ENCODE measurements around the gene NR2F1.
A peak's percentile ranks its signal among the peaks of the same experiment; 100 is the strongest.
"Not testable (repeated sequence)": the region's sequence is repeated elsewhere in the genome, so short reads cannot be mapped to it uniquely, and the experiment has no call there.

The NR2F1 gene

GRCh38 chr5:93582677-93583438, at the start of gene NR2F1:
Gene NR2F1 (plus strand): TSS chr5:93583222. CDS start chr5:93585024, 1,802 bp downstream.
- no peaks in the 10 kb centered on the region for H3K9me3 ChIP-seq (ENCODE audit: low read length)
- H3K4me3 ChIP-seq (ENCODE audit: low read length), result peak within 1 kb of the TSS; percentile 99
- peaks cover 14% of the 10 kb centered on the region for H3K4me1 ChIP-seq (ENCODE audit: insufficient read depth, low read length)
- peaks cover 26% of the 10 kb centered on the region for H3K36me3 ChIP-seq (ENCODE audit: insufficient read depth, low read length)
- H3K27me3 ChIP-seq (ENCODE audit: insufficient read depth, low read length), result no peaks in the 10 kb centered on the region
- no peak within 1 kb of the TSS for H2AFZ ChIP-seq (ENCODE audit: low read depth, low read length)

DNA sequence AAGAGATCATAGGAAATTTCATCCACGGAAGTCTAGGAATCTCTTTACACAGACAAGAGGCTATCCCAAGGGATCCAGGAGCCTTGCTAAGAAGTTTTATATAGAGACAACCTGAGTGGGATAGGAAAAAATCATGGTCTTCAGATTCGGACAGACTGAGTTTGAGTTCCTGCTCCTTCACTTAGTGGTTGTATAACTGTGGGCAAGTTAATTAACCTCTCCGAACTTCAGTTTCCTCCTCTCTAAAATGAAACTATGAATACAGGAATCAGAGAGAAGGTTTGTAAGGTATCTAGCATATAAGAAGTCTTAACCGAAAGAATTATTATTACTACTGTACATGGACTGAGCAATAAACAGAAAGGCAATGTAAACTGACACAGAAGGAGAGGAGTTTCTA, 37.1 kb upstream of the NR2F1 start:
- Histone ChIP-seq H3K4me3 (ENCODE audit: low read length) (no peak overlapping the region), H3K9me3 (ENCODE audit: low read length) (peaks cover 5% of the 10 kb centered on the region), H2AFZ (ENCODE audit: low read depth, low read length) (no peak overlapping the region), H3K4me1 (ENCODE audit: insufficient read depth, low read length) (no peaks in the 10 kb centered on the region), H3K36me3 (ENCODE audit: insufficient read depth, low read length) (peaks cover 85% of the 10 kb centered on the region), H3K27me3 (ENCODE audit: insufficient read depth, low read length) (no peaks in the 10 kb centered on the region)

DNA sequence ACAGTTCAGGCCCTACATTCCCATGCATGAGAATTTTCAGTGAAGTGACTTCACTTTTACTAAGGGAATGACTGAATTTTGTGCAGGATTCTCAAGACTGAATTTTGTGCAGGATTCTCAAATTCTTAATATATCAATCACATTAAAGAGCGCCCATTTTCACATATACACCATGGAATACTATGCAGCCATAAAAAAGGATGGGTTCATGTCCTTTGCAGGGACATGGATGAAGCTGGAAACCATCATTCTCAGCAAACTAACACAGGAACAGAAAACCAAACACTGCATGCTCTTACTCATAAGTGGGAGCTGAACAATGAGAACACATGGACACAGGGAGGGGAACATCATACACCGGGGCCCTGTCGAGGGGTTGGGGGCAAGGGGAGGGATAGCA, 33.4 kb upstream of the NR2F1 start:
- not testable (repeated sequence) for H3K9me3 ChIP-seq (ENCODE audit: low read length); H2AFZ ChIP-seq (ENCODE audit: low read depth, low read length); H3K27me3 ChIP-seq (ENCODE audit: insufficient read depth, low read length); H3K4me1 ChIP-seq (ENCODE audit: insufficient read depth, low read length); H3K4me3 ChIP-seq (ENCODE audit: low read length)
- H3K36me3 ChIP-seq (ENCODE audit: insufficient read depth, low read length), result peaks cover 79% of the 10 kb centered on the region

DNA sequence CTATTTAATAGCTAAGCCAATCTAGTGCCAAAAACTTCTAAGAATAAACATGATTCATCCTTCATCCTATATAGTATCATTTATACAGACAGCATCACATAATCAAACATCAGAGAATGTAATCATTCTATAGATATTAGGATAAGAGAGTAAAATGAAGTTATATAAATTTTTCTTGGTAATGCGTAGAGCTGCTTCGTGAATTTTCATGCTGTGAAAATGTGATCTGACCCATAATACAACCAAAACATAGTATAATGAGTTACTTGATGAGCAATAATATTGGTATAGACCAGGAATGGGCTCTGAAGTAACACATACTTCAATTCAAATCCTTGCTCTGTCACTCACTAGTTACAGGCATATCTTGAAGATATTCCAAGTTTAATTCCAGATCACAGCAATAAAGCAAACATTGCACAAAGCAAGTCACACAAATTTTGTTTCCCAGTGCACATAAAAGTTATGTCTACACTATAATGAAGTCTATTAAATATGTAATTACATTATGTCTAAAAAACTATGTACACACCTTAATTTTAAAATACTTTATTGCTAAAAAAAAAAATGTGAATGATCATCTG, 25.9 kb upstream of the NR2F1 start:
- peaks cover 5% of the 10 kb centered on the region for H3K9me3 ChIP-seq (ENCODE audit: low read length)
- no peaks in the 10 kb centered on the region for H3K4me1 ChIP-seq (ENCODE audit: insufficient read depth, low read length)
- H3K27me3 ChIP-seq (ENCODE audit: insufficient read depth, low read length), result no peaks in the 10 kb centered on the region
- H3K4me3 ChIP-seq (ENCODE audit: low read length), result no peak overlapping the region
- no peak overlapping the region for H2AFZ ChIP-seq (ENCODE audit: low read depth, low read length)
- peaks cover 67% of the 10 kb centered on the region for H3K36me3 ChIP-seq (ENCODE audit: insufficient read depth, low read length)

- no peak overlapping the region for H2AFZ ChIP-seq (ENCODE audit: low read depth, low read length)
- peaks cover 4% of the 10 kb centered on the region for H3K4me1 ChIP-seq (ENCODE audit: insufficient read depth, low read length)
- H3K27me3 ChIP-seq (ENCODE audit: insufficient read depth, low read length), result no peaks in the 10 kb centered on the region
- H3K9me3 ChIP-seq (ENCODE audit: low read length), result peaks cover 9% of the 10 kb centered on the region
- H3K36me3 ChIP-seq (ENCODE audit: insufficient read depth, low read length), result peaks cover 26% of the 10 kb centered on the region
- H3K4me3 ChIP-seq (ENCODE audit: low read length), result no peak overlapping the region
Measured at GRCh38 chr5:93566091-93566490, 16.9 kb upstream of the NR2F1 start.

GRCh38 chr5:93567424-93567823, 15.6 kb upstream of the NR2F1 start:
- Histone ChIP-seq H2AFZ (ENCODE audit: low read depth, low read length) (no peak overlapping the region), H3K4me1 (ENCODE audit: insufficient read depth, low read length) (peaks cover 4% of the 10 kb centered on the region), H3K4me3 (ENCODE audit: low read length) (no peak overlapping the region), H3K9me3 (ENCODE audit: low read length) (peaks cover 20% of the 10 kb centered on the region), H3K27me3 (ENCODE audit: insufficient read depth, low read length) (no peaks in the 10 kb centered on the region), H3K36me3 (ENCODE audit: insufficient read depth, low read length) (peaks cover 25% of the 10 kb centered on the region)

- Histone ChIP-seq H3K9me3 (ENCODE audit: low read length) (peaks cover 32% of the 10 kb centered on the region), H3K4me3 (ENCODE audit: low read length) (no peak overlapping the region), H3K4me1 (ENCODE audit: insufficient read depth, low read length) (peaks cover 11% of the 10 kb centered on the region), H3K36me3 (ENCODE audit: insufficient read depth, low read length) (peaks cover 35% of the 10 kb centered on the region), H3K27me3 (ENCODE audit: insufficient read depth, low read length) (no peaks in the 10 kb centered on the region), H2AFZ (ENCODE audit: low read depth, low read length) (no peak overlapping the region)
Measured at GRCh38 chr5:93569300-93570160, 13.5 kb upstream of the NR2F1 start.

DNA sequence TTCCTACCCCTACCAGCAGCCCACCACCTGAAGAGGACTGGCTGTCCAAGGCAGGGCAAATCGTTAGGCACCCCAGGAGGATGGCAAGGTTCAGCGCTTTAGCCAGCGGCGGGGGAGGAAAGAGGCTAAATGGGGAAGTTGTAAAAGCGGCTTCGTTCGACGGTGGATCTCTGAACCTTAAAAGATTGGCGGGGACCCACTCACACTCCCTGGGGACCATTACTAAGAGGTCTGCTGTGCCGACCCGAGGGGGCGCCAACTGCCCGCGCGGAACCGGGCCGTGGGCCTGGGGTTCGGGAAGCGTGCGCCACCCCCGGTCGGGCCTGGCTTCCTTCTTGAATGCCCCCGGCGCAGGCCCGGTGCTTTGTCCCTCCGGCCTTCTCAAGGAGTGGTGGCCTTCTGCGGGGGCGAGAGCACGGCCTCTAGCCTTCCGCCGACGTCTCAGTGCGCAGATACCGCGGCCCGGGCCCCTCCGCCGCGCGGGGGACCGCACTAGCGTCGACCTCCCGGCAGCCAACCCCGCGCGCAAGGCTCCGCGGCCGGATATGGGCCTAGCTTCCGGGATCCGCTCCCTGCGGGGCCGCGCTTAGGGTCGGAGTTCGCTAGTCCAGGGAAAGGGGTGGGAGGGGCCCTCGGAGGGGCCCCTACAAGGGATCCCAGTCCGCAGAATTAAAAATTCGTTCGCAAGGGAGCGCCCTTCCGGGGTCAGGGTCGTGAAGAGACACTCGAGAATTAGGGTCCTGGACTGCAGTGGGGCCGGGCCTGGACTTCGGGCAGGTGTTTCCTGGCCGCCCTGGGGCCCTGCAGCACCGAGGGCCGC, 12.5 kb upstream of the NR2F1 start:
- no peaks in the 10 kb centered on the region for H3K27me3 ChIP-seq (ENCODE audit: insufficient read depth, low read length)

GRCh38 chr5:93571114-93571949, 11.7 kb upstream of the NR2F1 start:
- Histone ChIP-seq H3K4me3 (ENCODE audit: low read length) (no peak overlapping the region), H3K9me3 (ENCODE audit: low read length) (peaks cover 32% of the 10 kb centered on the region), H3K27me3 (ENCODE audit: insufficient read depth, low read length) (no peaks in the 10 kb centered on the region), H3K4me1 (ENCODE audit: insufficient read depth, low read length) (peaks cover 27% of the 10 kb centered on the region), H2AFZ (ENCODE audit: low read depth, low read length) (no peak overlapping the region), H3K36me3 (ENCODE audit: insufficient read depth, low read length) (peaks cover 35% of the 10 kb centered on the region)

More for the DNA sequence above, 12.5 kb upstream of the NR2F1 start:
- Histone ChIP-seq H3K9me3 (ENCODE audit: low read length) (peaks cover 32% of the 10 kb centered on the region), H3K4me3 (ENCODE audit: low read length) (no peak overlapping the region), H3K4me1 (ENCODE audit: insufficient read depth, low read length) (peaks cover 20% of the 10 kb centered on the region), H3K36me3 (ENCODE audit: insufficient read depth, low read length) (peaks cover 35% of the 10 kb centered on the region), H2AFZ (ENCODE audit: low read depth, low read length) (no peak overlapping the region)

GRCh38 chr5:93572101-93572607, 10.9 kb upstream of the NR2F1 start:
- peaks cover 35% of the 10 kb centered on the region for H3K36me3 ChIP-seq (ENCODE audit: insufficient read depth, low read length)
- H3K9me3 ChIP-seq (ENCODE audit: low read length), result peaks cover 32% of the 10 kb centered on the region
- H3K27me3 ChIP-seq (ENCODE audit: insufficient read depth, low read length), result no peaks in the 10 kb centered on the region
- no peak overlapping the region for H2AFZ ChIP-seq (ENCODE audit: low read depth, low read length)
- H3K4me3 ChIP-seq (ENCODE audit: low read length), result no peak overlapping the region
- peaks cover 33% of the 10 kb centered on the region for H3K4me1 ChIP-seq (ENCODE audit: insufficient read depth, low read length)

DNA sequence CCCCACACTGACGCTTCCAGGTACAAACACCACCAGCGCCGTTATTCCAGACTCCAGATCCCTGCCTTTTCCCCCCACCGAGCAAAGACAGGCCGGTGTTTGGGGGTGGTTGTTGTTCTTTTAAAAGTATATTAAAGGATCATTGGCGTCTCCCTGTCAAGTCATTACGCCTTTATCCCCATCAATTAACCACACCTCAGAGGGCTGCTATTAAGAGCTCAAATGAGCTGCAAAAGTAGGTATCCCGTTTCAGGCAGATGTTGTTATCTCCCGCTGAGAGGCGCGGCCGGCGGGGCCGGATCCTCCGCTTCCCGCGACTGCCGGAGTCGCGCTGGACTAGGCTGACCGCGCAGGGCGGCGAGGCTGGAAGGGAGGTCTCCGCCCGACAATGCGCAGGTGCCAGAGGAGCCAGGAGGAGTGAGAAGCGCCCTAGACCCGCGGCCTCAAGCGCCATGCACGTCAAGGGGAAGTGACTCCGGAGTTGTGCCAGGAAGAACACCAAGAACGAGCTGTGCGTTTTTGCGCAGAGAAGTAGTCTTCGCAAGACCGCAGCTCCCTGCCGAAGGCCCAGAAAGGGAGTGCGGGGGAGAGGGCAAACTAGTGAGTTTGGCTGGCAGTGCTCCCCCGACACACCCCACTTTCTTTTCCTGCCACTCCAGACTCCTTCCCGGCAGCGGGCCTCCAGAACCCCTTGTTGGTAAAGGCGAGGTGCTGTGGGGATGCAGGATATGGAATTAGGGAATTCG, 10.2 kb upstream of the NR2F1 start:
- Histone ChIP-seq H3K36me3 (ENCODE audit: insufficient read depth, low read length) (peaks cover 35% of the 10 kb centered on the region), H3K9me3 (ENCODE audit: low read length) (peaks cover 32% of the 10 kb centered on the region), H2AFZ (ENCODE audit: low read depth, low read length) (no peak overlapping the region), H3K27me3 (ENCODE audit: insufficient read depth, low read length) (no peaks in the 10 kb centered on the region), H3K4me3 (ENCODE audit: low read length) (no peak overlapping the region), H3K4me1 (ENCODE audit: insufficient read depth, low read length) (peaks cover 39% of the 10 kb centered on the region)

Measured in neuron (in vitro differentiated cells).